Femur (tissue), 1 donor: ENCODE measurements around the gene OR52N5.

Source experiments
- DNase-seq: peaks from one replicate; pipeline ENCODE4 v3.0.0-alpha.2; 2017

Gene OR52N5

DNA sequence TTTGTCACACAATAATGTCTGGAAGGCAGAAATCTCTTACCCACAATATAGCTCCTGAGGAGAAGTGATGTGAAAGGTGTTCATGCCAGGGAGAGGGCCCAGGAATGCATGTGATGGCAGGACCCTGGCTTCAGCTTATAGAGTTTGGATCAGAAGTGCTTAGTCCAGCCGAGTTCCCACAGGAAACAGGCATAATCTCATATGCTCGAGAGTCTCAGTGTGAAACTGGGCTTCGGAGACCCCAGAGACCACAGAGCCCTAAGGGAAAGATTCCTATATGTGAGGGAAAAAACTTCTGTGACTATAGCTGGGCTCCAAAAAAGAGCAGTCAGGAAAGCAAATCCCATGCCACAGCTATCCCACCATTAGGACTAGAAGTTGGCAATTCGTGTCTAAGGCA is at the start of gene OR52N5:
Gene OR52N5 (minus strand): TSS at position 101 of the 400 bp plus-strand sequence. CDS start 4,721 bp downstream, outside the sequence.
- DNase-seq, result no peak

- DNase-seq, result no peak
Measured at GRCh38 chr11:5831196-5831829, 48.2 kb upstream of the OR52N5 start.

GRCh38 chr11:5818245-5818886 is 35.2 kb upstream of the OR52N5 start:
- no peak for DNase-seq

- DNase-seq, result no peak
Measured at GRCh38 chr11:5815534-5815933, 32.4 kb upstream of the OR52N5 start.

GRCh38 chr11:5809905-5810795 is 27.0 kb upstream of the OR52N5 start:
- DNase-seq, result no peak

DNA sequence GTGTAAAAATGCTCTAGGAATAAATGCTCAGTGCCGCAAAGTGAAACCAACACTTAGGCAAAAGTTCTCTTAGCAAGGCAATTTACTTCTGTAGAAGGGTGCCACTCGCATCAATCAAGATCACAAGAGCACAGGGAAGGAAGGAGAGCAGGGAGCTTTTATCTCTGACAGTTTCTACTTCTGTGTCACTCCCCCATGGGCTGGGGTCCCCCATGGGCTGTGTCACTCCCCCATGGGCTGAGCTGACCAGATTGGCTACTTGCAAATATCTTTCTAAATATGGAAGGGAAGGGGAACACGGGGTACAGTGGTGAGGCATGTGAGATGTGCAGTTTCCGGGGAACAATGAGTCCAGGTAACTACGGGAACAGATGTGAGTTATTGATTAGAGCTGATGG is 26.0 kb upstream of the OR52N5 start:
- DNase-seq, result no peak

DNA sequence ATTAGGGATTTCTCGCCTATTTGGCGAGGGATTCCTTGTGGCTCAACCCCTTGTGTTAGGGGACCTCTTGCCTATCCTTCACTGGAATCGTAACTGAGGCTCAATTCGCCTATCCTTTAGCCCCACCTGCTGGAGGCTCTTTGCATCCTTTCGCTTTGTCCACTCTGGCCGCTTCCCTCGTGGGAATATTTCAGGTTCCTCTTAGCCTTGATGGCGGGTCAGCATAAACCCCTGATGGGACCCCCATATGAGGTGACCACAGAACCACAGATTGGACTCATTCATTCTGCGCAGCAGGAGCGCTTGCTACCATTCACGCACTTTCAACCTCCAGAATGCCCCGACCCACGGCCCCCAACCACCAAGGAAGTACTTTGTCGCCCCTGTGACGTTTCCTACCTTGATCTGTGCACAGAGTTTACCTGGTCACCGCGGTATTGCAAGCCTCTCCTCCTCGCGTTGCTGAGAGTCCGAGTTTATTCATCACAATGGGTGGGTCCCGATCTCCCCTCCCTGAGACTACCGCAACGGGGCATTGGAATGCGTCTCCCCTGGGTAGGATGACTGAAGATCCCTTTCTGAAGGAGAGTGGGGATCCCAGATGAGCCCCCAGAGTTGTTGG is 25.5 kb upstream of the OR52N5 start, which contains the start of gene OR52N2:
Gene OR52N2 (plus strand): TSS at position 425 of the 622 bp plus-strand sequence. CDS start 11,412 bp downstream, outside the sequence.
- DNase-seq, result peak; percentile 79

GRCh38 chr11:5807580-5807979 is 24.4 kb upstream of the OR52N5 start:
- no peak for DNase-seq

GRCh38 chr11:5803982-5804381 is 20.8 kb upstream of the OR52N5 start:
- DNase-seq, result no peak

- no peak for DNase-seq
Measured at GRCh38 chr11:5796541-5796940, 13.4 kb upstream of the OR52N5 start.

- DNase-seq, result no peak
Measured at GRCh38 chr11:5791165-5791564, 8.0 kb upstream of the OR52N5 start, which contains the start of gene OR52N1. Gene OR52N1, minus strand, starts transcription at chr11:5791265. Its CDS starts 2,449 bp downstream, at chr11:5788816.

DNA sequence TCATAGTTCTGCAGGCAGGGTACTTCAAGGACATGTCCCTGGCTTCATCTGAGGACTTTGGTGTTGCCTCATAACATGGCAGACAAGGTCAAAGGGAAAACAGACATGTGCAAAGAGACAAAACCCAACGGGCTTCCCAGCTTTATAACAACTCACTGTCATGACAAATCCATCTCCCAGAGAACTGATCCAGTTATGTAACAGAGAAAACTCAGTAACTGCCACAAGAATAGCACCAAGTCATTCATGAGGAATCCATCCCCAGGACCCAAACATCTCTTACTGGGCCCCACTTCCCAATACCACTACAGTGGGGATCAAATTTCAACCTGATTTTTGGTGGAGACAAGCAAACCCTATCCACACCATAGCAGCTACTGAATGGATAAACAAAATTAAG is 16.1 kb downstream of the OR52N5 start:
- no peak for DNase-seq

DNA sequence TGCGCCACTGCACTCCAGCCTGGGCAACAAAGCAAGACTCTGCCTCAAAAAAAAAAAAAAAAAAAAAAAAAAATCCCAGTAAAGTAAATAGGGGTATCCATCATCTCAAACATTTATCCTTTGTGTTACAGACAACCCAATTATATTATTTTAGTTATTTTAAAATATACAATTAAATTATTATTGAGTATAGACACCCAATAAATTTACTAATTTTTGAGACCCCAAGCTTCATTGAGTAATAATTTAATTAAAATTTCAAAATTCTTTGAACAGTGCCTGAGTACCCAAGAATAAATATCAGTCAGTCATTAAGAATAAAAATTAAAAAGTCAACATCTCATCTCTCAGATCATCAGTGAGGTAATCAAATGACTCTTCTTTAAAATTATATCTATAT is 29.2 kb downstream of the OR52N5 start, which contains the start of gene OR52N4:
Gene OR52N4 (plus strand): TSS at position 301 of the 400 bp plus-strand sequence. CDS start 498 bp downstream, outside the sequence.
- no peak for DNase-seq

DNA sequence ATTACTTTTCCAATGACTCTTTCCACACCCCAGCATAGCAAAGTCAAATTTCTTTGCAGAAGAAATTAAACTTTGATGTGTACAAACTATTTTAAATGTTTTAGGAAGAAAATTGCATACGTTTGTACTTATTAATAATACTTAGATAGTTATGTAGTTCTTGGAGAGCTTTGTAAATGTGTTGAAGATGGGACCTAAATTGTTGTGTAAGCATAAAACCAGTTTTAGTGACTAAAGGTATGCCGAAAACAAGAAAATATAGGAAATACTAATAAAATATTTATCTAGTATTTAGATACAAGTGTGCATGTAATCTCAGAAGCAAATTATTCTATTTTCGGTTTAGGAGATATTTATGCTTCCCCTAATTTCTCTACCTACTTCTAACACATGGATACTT is 33.3 kb downstream of the OR52N5 start:
- no peak for DNase-seq

DNA sequence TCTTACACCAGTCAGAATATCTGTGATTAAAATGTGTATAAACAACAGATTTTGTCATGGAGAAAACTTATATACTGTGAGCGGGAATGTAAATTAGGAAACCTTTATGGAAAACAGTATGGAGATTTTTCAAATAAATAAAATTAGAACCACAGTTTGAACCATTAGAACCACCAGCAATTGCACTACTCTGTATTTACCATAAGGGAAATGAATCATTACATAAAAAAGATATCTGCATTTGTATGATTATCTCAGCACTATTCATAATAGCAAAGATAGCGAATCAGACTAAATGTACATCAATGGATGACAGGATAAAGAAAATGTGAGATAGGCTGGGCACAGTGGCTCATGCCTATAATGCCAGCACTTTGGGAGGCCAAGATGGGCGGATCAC is 36.5 kb downstream of the OR52N5 start:
- DNase-seq, result no peak

- no peak for DNase-seq
Measured at GRCh38 chr11:5738431-5738830, 44.7 kb downstream of the OR52N5 start.

GRCh38 chr11:5737670-5738392 is 45.3 kb downstream of the OR52N5 start:
- no peak for DNase-seq

GRCh38 chr11:5737091-5737490 is 46.1 kb downstream of the OR52N5 start:
- DNase-seq, result no peak

DNA sequence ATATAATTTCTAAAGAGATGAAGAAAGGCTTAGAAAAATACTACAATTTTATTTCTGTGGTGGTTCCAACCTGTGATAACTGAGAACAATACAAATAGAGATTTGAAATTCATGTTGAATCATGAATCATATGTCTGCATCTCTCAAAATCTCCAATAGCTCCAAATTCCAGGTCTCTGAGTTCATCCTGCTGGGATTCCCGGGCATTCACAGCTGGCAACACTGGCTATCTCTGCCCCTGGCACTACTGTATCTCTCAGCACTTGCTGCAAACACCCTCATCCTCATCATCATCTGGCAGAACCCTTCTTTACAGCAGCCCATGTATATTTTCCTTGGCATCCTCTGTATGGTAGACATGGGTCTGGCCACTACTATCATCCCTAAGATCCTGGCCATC is 46.8 kb downstream of the OR52N5 start, which contains the start of gene OR56B1:
Gene OR56B1 (plus strand): TSS at position 53 of the 400 bp plus-strand sequence. CDS start 69 bp downstream, at position 122.
- no peak for DNase-seq

GRCh38 chr11:5727691-5728090 is 55.5 kb downstream of the OR52N5 start:
- no peak for DNase-seq

DNA sequence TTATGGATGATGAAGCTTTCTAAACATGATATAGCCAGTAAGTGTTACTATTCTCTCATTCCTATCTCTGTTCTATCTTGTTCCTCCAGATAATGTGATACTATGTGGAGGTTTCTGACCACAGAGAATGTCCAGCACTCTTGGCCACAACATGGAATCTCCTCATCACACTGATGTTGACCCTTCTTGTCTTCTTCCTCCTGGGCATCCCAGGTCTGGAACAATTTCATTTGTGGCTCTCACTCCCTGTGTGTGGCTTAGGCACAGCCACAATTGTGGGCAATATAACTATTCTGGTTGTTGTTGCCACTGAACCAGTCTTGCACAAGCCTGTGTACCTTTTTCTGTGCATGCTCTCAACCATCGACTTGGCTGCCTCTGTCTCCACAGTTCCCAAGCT is 56.8 kb downstream of the OR52N5 start:
- no peak for DNase-seq
